ENCODE results near the gene WDR86.

Gene WDR86
- 0.48 to 3.7 reads per million in 2 experiments for total RNA-seq

DNA sequence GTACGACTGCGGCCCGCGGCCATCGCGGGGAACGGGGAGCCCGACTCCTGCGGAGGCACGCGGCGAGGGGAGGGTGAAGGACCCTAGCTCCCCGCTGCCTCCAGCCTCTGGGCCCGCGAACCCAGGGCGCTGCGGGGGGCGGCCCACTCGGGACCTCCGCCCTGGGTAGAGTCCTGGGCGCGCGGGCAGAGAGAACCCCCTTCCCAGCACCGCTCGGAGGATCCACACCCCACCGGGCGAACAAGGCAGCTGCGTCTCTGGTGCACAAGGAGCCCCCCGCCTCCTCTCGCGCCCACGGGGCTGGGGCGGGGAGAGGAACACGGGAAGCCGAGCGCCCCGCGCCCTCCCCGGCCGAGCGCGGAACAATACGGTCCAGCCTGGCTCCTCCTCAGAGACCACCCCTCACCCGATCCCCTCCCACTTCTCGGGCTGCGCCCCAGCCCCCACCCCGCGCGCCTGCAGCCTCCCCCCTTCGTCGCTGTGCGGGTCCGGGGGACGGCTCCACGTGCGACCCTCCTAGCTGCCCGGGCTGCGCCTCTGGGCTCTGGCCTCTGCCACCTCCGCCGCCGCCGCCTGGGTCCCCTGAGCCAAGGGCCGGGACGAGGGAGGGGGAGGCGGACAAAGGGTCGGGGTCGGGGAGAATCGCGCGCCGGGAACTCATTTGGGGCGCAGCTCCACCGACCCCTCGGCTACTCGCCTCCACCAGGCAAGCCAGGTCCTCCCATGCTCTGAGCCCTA, at the start of gene WDR86:
TSS of gene WDR86 (minus strand) at position 372 of the 738 bp plus-strand sequence. CDS start 449 bp downstream, outside the sequence.
- no peak for DNase-seq (ENCODE audit: low read depth)

- DNase-seq (ENCODE audit: low read depth) = no peak
Measured at GRCh38 chr7:151457534-151457933, 47.7 kb upstream of the WDR86 start.

GRCh38 chr7:151456782-151457181, 46.9 kb upstream of the WDR86 start:
- no peak for DNase-seq (ENCODE audit: low read depth)

GRCh38 chr7:151456276-151456675, 46.4 kb upstream of the WDR86 start:
- no peak for DNase-seq (ENCODE audit: low read depth)

DNA sequence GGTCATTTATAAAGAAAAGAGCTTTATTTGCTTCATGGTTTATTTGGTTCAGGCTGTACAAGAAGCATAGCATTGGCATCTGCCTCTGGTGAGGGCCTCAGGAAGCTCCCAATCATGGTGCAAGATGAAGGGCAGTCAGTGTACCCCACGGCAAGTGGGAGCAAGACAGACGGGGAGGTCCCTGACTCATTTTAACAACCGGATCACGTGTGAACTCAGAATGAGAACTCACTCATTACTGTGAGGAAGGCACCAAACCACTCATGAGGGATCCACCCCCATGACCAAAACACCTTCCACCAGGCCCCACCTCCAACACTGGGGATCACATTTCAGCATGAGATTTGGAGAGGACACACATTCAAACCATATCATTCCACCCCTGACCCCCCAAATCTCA, 45.9 kb upstream of the WDR86 start:
- DNase-seq (ENCODE audit: low read depth) = no peak

DNA sequence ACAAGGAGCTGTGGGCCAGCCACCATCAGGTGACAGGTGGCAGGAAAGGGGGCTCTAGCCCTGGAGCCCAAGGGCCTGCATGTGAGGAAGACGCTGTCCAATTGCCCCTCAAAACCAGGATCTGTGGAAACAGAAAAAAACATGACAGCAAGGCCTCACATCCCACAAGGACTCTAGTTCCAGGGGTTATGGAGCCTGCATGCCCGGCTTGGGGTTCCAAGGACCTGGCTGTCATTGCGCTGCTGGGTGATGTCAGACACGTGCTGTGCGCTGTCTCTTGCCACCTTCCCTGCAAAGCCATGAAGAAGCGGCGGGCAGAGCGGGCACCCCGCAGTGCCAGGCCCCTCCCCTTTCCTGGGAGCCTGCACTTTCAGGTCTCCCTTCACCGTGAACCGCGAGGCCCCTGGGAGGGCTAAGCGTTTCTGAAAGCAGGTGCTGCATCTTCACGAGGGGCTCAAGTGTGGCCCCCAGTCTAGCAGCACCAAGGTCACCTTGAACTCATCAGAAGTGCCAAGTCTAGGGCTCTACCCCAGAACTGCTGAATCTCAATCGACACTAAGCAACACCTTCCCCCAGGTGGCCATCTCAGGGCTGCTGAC, 45.2 kb upstream of the WDR86 start:
- DNase-seq (ENCODE audit: low read depth) = no peak

DNA sequence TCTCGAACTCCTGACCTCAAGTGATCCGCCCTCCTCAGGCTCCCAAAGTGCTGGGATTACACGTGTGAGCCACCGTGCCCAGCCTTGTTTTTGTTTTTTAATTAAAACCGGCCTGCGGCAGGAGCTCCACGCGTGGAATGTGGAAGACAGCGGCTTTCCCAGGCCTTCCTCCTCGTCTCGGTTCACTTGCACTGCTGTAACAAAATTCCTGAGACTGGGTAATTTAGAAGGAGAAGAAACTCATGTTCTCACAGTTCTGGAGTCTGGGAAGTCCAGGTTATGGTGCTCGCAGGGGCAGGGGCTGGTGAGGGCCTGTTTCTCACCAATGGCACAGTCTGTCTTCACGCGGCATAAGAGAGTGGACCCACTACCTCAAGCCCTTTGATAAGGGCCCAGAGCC, 44.5 kb upstream of the WDR86 start:
- no peak for DNase-seq (ENCODE audit: low read depth)

- DNase-seq (ENCODE audit: low read depth) = no peak
Measured at GRCh38 chr7:151453326-151453791, 43.5 kb upstream of the WDR86 start.

DNA sequence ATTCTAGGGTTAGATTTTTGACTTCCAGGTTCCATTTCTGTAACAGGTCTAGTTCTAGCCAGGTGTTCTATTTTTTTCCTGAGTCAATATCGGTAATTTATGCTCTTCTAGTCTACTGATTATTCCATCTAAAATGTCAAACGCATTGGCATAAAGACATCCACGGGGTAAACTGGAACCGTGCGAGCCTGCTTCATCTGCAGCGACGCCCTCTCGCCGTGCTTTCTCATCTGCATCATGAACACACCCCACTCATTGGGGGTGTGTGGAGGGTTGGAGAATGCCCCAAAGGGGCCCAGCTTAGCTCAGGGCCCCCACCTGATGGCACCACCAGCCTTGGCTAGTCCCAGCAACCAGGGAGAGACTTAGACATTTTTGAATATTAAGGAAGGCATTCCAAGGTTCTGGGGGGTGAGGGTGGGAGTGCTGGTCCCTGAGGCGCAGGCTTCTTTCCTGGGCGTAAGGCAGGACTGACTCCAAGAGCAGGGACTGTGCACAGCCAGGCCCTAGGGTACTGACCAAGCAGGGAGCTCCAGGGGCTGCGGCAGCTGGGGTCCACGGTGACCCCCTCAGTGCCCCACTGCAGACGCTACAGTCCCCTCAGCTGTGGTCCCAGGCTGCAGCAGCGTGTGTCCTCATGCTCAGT, 43.0 kb upstream of the WDR86 start:
- no peak for DNase-seq (ENCODE audit: low read depth)

GRCh38 chr7:151451626-151452571, 42.1 kb upstream of the WDR86 start:
- no peak for DNase-seq (ENCODE audit: low read depth)

DNA sequence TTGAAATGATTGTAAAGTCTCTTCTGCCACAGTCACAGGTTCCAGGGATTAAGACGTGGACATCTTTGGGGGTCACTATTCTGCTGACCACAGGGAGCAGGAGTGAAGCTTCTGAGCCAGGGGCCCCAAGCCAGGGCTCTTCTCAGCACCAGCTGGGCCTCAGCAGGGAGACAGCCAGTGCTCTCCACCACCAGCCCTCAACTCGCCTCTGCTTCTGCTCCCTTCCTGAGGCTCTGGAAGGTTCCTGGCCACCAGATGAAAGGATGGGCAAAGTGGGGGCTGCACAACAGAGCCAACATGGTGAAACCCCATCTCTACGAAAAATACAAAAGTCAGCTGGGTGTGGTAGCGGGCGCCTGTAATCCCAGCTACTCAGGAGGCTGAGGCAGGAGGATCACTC, 41.3 kb upstream of the WDR86 start:
- DNase-seq (ENCODE audit: low read depth) = no peak

GRCh38 chr7:151449990-151450389, 40.2 kb upstream of the WDR86 start:
- no peak for DNase-seq (ENCODE audit: low read depth)

GRCh38 chr7:151448261-151449252, 38.7 kb upstream of the WDR86 start:
- peak; percentile 65 for DNase-seq (ENCODE audit: low read depth)

- no peak for DNase-seq (ENCODE audit: low read depth)
Measured at GRCh38 chr7:151447901-151448260, 38.0 kb upstream of the WDR86 start.

- no peak for DNase-seq (ENCODE audit: low read depth)
Measured at GRCh38 chr7:151447312-151447711, 37.5 kb upstream of the WDR86 start.

GRCh38 chr7:151446412-151446811, 36.6 kb upstream of the WDR86 start:
- DNase-seq (ENCODE audit: low read depth) = no peak

- DNase-seq (ENCODE audit: low read depth) = no peak
Measured at GRCh38 chr7:151444632-151445031, 34.8 kb upstream of the WDR86 start.

DNA sequence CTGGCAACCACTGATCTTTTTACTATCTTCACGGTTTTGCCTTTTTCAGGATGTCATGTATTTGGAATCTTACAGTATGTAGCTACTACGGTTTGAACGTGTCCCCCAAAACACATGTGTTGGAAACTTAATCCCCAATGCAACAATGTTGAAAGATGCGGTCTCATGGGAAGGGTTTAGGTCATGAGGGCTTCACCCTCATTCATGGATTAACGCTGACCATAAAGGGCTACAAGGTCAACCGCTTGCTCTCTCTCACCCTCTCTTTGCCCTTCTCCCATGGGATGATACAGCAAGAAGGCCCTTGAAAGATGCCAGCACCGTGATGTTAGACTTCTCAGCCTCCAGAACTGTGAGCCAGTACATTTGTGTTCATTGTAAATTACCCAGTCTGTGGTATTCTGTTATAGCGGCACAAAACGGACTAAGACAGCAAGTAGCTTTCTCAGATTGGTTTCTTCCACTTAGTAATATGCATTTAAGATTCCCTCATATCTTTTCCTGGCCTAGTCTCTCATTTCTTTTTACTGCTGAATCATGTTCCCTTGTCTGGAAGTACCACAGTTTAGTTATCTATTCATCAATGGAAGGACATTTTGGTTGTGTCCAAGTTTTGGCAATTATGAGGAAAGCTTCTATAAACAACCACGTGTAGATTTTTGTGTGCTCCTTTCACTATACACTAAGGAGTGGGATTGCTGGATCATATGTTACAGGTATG, 33.1 kb upstream of the WDR86 start:
- DNase-seq (ENCODE audit: low read depth) = no peak

DNA sequence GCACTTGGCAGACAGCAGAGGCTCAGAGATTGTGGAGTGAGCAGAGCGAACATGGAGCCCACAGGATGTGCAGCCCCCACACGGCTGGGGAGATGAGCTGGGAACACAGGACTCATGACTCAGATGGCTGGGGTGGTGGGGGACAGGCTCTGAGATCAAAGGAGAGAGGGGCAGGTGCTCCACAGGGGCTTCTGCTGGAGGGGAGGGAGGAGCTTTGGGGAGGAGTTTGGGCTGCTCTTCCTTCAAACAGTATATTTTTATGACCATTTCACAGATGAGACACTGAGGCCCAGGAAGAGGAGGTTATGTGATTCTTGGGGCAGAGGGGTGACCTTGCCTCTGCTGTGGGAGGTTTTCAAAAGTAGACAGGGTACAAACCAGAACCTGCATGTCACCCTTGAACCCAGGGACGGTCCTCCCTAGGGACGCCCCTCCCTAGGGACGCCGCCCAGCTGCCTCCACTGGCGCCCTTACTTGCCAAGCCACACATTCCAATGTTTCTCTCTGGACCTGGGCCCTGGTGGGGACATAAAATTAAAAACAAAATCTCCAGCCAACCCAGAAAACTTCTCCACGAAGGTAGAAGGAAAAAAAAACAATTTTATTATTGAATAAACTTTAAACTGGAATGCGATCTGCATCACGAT, 31.1 kb upstream of the WDR86 start:
- no peak for DNase-seq (ENCODE audit: low read depth)

All from T follicular helper cell (primary cell).